Karpas-422 (cell line): ENCODE data around the gene KPNB1. TPM values are rescaled to one million over a fixed set of nuclear protein-coding genes. Genes with fewer than 3 reads are reported as not detected.

Source experiments
- DNase-seq: peaks from one replicate; pipeline ENCODE4 v3.0.0-alpha.2; 2015
- H2AFZ ChIP-seq: fragments of 200-600 bp; sonication (generic); 2 replicates; pipeline ENCODE4 v1.6.1; 2014; ENCODE audit warnings: antibody characterized with exemption, low read length, mixed read lengths
- H3K27ac ChIP-seq: fragments of 200-600 bp; sonication (generic); 2 replicates; pipeline ENCODE4 v1.5.1; 2014; ENCODE audit warnings: mild to moderate bottlenecking, low read length, moderate library complexity
- H3K27me3 ChIP-seq: fragments of 200-600 bp; sonication (generic); 2 replicates; pipeline ENCODE4 v1.6.1; 2014; ENCODE audit warnings: low read length, mixed read lengths
- H3K36me3 ChIP-seq: fragments of 200-600 bp; sonication (generic); 2 replicates; pipeline ENCODE4 v1.6.1; 2014; ENCODE audit warnings: low read length, mixed read lengths; ENCODE audit not compliant: insufficient read depth
- H3K4me1 ChIP-seq: fragments of 200-600 bp; sonication (generic); 2 replicates; pipeline ENCODE4 v1.6.1; 2014; ENCODE audit warnings: mild to moderate bottlenecking, low read length, mixed read lengths
- H3K4me2 ChIP-seq: fragments of 200-600 bp; sonication (generic); 2 replicates; pipeline ENCODE4 v1.6.1; 2014; ENCODE audit warnings: low read length, low read depth, mild to moderate bottlenecking; ENCODE audit not compliant: poor library complexity, severe bottlenecking
- H3K4me3 ChIP-seq: fragments of 200-600 bp; sonication (generic); 2 replicates; pipeline ENCODE4 v1.5.1; 2014; ENCODE audit warnings: mild to moderate bottlenecking, antibody characterized with exemption, low read length, mixed read lengths
- H3K79me2 ChIP-seq: fragments of 200-600 bp; sonication (generic); 2 replicates; pipeline ENCODE4 v1.6.1; 2014; ENCODE audit warnings: mild to moderate bottlenecking, low read length, mixed read lengths
- H3K9ac ChIP-seq: fragments of 200-600 bp; sonication (generic); 2 replicates; pipeline ENCODE4 v1.6.0; 2014; ENCODE audit warnings: low read length
- H3K9me2 ChIP-seq: fragments of 200-600 bp; sonication (generic), shearing (Covaris generic); replicated peaks from 2 replicates; pipeline ENCODE4 v1.6.0; 2014; ENCODE audit warnings: mild to moderate bottlenecking, low read length, moderate library complexity; ENCODE audit not compliant: insufficient read depth
- H3K9me3 ChIP-seq: fragments of 300-700, 200-600 bp; sonication (generic); 2 replicates; pipeline ENCODE4 v1.6.1; 2014; ENCODE audit warnings: low read length, mixed read lengths
- H4K20me1 ChIP-seq: fragments of 200-600 bp; sonication (generic); 2 replicates; pipeline ENCODE4 v1.6.1; 2014; ENCODE audit warnings: mild to moderate bottlenecking, antibody characterized with exemption, low read length, low read depth; ENCODE audit not compliant: insufficient read depth
- total RNA-seq: library from RNA; depleted of rRNA; stranded (reverse); fragments of >200 nt; shearing (Covaris generic); gene quantifications from 2 replicates; pipeline ENCODE4 v1.2.3, GENCODE V29; 2014; ENCODE audit warnings: low replicate concordance; rRNA removed

The KPNB1 gene
- 152 and 184 TPM in 2 replicates for total RNA-seq

- peaks cover 38% of the 10 kb centered on the region for H3K4me1 ChIP-seq
- H3K79me2 ChIP-seq: peaks cover 36% of the 10 kb centered on the region
- no peaks in the 10 kb centered on the region for H3K9me2 ChIP-seq
- H3K4me3 ChIP-seq: peak within 1 kb of the TSS; percentile 91
- H3K9ac ChIP-seq: peak within 1 kb of the TSS; percentile 92
- H3K4me2 ChIP-seq: peak within 1 kb of the TSS; percentile 100
- peak within 1 kb of the TSS; percentile 94 for H3K27ac ChIP-seq
- H3K27me3 ChIP-seq: no peaks in the 10 kb centered on the region
- 0 out of 2 replicates have a peak, but pooled peaks cover 4% of the 10 kb centered on the region for H4K20me1 ChIP-seq
- no peaks in the 10 kb centered on the region for H3K9me3 ChIP-seq
- peak within 1 kb of the TSS; percentile 40; the same call in 1 of the 2 replicates for H2AFZ ChIP-seq
- peak; percentile 100 for DNase-seq
- peaks cover 32% of the 10 kb centered on the region for H3K36me3 ChIP-seq
Observed at GRCh38 chr17:47649153-47649971, at the start of gene KPNB1. KPNB1 (plus strand) TSS chr17:47649919; CDS start chr17:47650245, 326 bp downstream.

GRCh38 chr17:47603830-47604597, 45.7 kb upstream of the KPNB1 start:
- no peaks in the 10 kb centered on the region for H3K9me3 ChIP-seq
- no peak overlapping the region for H3K4me3 ChIP-seq
- DNase-seq: peak; percentile 31
- no peaks in the 10 kb centered on the region for H4K20me1 ChIP-seq
- no peak overlapping the region for H3K4me2 ChIP-seq
- peak overlapping the region; percentile 6; the same call in 1 of the 2 replicates for H3K27ac ChIP-seq
- no peaks in the 10 kb centered on the region for H3K27me3 ChIP-seq
- no peaks in the 10 kb centered on the region for H3K9me2 ChIP-seq
- H3K79me2 ChIP-seq: 0 out of 2 replicates have a peak, but pooled peaks cover 3% of the 10 kb centered on the region
- H3K36me3 ChIP-seq: peaks cover 38% of the 10 kb centered on the region
- no peak overlapping the region for H2AFZ ChIP-seq
- H3K4me1 ChIP-seq: peaks cover 13% of the 10 kb centered on the region
- no peak overlapping the region for H3K9ac ChIP-seq

GRCh38 chr17:47604598-47604927, 45.2 kb upstream of the KPNB1 start:
- H2AFZ ChIP-seq: no peak overlapping the region
- H3K4me2 ChIP-seq: no peak overlapping the region
- H3K9me2 ChIP-seq: no peaks in the 10 kb centered on the region
- H3K36me3 ChIP-seq: peaks cover 39% of the 10 kb centered on the region; the same call in 1 of the 2 replicates
- no peak overlapping the region for H3K9ac ChIP-seq
- no peak overlapping the region for H3K4me3 ChIP-seq
- peak overlapping the region; percentile 6; the same call in 1 of the 2 replicates for H3K27ac ChIP-seq
- peak; percentile 41 for DNase-seq
- H3K4me1 ChIP-seq: peaks cover 13% of the 10 kb centered on the region
- no peaks in the 10 kb centered on the region for H3K9me3 ChIP-seq
- no peaks in the 10 kb centered on the region for H4K20me1 ChIP-seq
- H3K27me3 ChIP-seq: no peaks in the 10 kb centered on the region
- 0 out of 2 replicates have a peak, but pooled peaks cover 3% of the 10 kb centered on the region for H3K79me2 ChIP-seq

GRCh38 chr17:47605011-47605410, 44.7 kb upstream of the KPNB1 start:
- H4K20me1 ChIP-seq: no peaks in the 10 kb centered on the region
- 0 out of 2 replicates have a peak, but pooled peaks cover 3% of the 10 kb centered on the region for H3K79me2 ChIP-seq
- no peaks in the 10 kb centered on the region for H3K27me3 ChIP-seq
- 0 out of 2 replicates have a peak overlapping the region, but pooled peaks have one; percentile 6 for H3K27ac ChIP-seq
- no peak overlapping the region for H2AFZ ChIP-seq
- H3K36me3 ChIP-seq: peaks cover 39% of the 10 kb centered on the region; the same call in 1 of the 2 replicates
- H3K9me2 ChIP-seq: no peaks in the 10 kb centered on the region
- no peak overlapping the region for H3K4me3 ChIP-seq
- peaks cover 13% of the 10 kb centered on the region for H3K4me1 ChIP-seq
- no peak overlapping the region for H3K4me2 ChIP-seq
- no peaks in the 10 kb centered on the region for H3K9me3 ChIP-seq
- peak; percentile 14 for DNase-seq
- H3K9ac ChIP-seq: no peak overlapping the region

- H2AFZ ChIP-seq: no peak overlapping the region
- peaks cover 23% of the 10 kb centered on the region; the same call in 1 of the 2 replicates for H3K36me3 ChIP-seq
Observed at GRCh38 chr17:47607481-47607880, 42.2 kb upstream of the KPNB1 start.

GRCh38 chr17:47611372-47612350, 38.1 kb upstream of the KPNB1 start:
- Histone ChIP-seq H3K79me2 (no peaks in the 10 kb centered on the region), H3K9ac (no peak overlapping the region), H3K4me1 (no peaks in the 10 kb centered on the region), H3K27me3 (no peaks in the 10 kb centered on the region), H2AFZ (no peak overlapping the region), H3K36me3 (peaks cover 17% of the 10 kb centered on the region; the same call in 1 of the 2 replicates), H3K27ac (no peak overlapping the region), H3K4me3 (no peak overlapping the region), H3K4me2 (no peak overlapping the region), H3K9me2 (no peaks in the 10 kb centered on the region), H4K20me1 (no peaks in the 10 kb centered on the region), H3K9me3 (no peaks in the 10 kb centered on the region)
- no peak for DNase-seq

More at GRCh38 chr17:47607481-47607880, 42.2 kb upstream of the KPNB1 start:
- Histone ChIP-seq H3K9ac (no peak overlapping the region), H3K9me2 (no peaks in the 10 kb centered on the region), H4K20me1 (no peaks in the 10 kb centered on the region), H3K9me3 (no peaks in the 10 kb centered on the region), H3K79me2 (no peaks in the 10 kb centered on the region), H3K4me1 (peaks cover 13% of the 10 kb centered on the region), H3K4me2 (no peak overlapping the region), H3K27me3 (no peaks in the 10 kb centered on the region), H3K4me3 (no peak overlapping the region), H3K27ac (no peak overlapping the region)
- DNase-seq: peak; percentile 25

GRCh38 chr17:47615766-47616424, 33.8 kb upstream of the KPNB1 start:
- Histone ChIP-seq H3K9me3 (no peaks in the 10 kb centered on the region), H3K4me3 (no peak overlapping the region), H3K9ac (no peak overlapping the region), H4K20me1 (no peaks in the 10 kb centered on the region), H3K4me2 (no peak overlapping the region), H2AFZ (no peak overlapping the region), H3K79me2 (no peaks in the 10 kb centered on the region), H3K27ac (no peak overlapping the region), H3K36me3 (peaks cover 32% of the 10 kb centered on the region; the same call in 1 of the 2 replicates), H3K9me2 (no peaks in the 10 kb centered on the region), H3K4me1 (no peaks in the 10 kb centered on the region), H3K27me3 (no peaks in the 10 kb centered on the region)
- DNase-seq: peak; percentile 87
